ENCODE data around the gene HERC3.

- TF ChIP-seq POLR2AphosphoS5 (IDR thresholded peaks at IDR 0.05; ENCODE audit: borderline replicate concordance, low read depth, low read length) (no peak), FOXP2 (optimal IDR thresholded peaks at IDR 0.05; ENCODE audit: control extremely low read depth, extremely low read length, insufficient read depth) (no peak), EZH2 (IDR thresholded peaks at IDR 0.05) (no peak)
These were observed 18.3 kb upstream of the HERC3 start for GRCh38 chr4:88573995-88574394.

All from SK-N-MC (cell line).